Esophagus squamous epithelium (tissue), 4 donors: Measurements from ENCODE around the gene NDUFV1.

ENCODE experiments used
- POLR2A ChIP-seq, 4 donors: fragments of 450-650 bp; IDR thresholded peaks; one replicate each; pipeline ENCODE4 v1.6.1; 2017; ENCODE audit warnings: antibody characterized with exemption in 4 of 4, mild to moderate bottlenecking in 4 of 4, moderate library complexity in 3 of 4
- TF ChIP-seq, protein P1 (sequence below), 6 experiments: fragments of 450-650 bp in 4 of 6; fragments of 200-600 bp in 2 of 6; sonication (generic) in 2 of 6; IDR thresholded peaks; one replicate each; pipeline ENCODE4 v1.5.1; 2016 to 2019; ENCODE audit warnings: antibody characterized with exemption in 6 of 6, mild to moderate bottlenecking in 4 of 6, moderate library complexity in 4 of 6

DNA sequence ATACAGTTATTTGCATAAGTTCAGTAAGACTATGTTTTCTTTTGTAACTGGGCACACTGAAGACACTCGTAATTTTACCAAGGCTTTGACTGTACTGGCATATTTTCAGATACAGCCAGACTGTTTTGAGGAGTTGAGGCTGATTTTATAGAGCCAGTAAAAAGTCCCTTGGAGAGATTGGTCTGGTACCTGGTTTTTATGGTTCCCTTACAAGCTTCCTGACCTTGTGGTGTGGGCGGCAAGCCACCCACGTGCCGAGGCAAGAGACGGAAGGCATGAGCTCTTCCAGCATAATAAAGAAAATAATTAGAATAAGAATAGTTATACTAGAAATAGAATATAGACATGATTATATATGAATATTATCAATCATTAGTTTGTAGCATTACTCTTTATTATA lies 34.4 kb upstream of the NDUFV1 start:
- TF ChIP-seq, protein P1, sequence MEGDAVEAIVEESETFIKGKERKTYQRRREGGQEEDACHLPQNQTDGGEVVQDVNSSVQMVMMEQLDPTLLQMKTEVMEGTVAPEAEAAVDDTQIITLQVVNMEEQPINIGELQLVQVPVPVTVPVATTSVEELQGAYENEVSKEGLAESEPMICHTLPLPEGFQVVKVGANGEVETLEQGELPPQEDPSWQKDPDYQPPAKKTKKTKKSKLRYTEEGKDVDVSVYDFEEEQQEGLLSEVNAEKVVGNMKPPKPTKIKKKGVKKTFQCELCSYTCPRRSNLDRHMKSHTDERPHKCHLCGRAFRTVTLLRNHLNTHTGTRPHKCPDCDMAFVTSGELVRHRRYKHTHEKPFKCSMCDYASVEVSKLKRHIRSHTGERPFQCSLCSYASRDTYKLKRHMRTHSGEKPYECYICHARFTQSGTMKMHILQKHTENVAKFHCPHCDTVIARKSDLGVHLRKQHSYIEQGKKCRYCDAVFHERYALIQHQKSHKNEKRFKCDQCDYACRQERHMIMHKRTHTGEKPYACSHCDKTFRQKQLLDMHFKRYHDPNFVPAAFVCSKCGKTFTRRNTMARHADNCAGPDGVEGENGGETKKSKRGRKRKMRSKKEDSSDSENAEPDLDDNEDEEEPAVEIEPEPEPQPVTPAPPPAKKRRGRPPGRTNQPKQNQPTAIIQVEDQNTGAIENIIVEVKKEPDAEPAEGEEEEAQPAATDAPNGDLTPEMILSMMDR (IDR thresholded peaks at IDR 0.05): no peak
- no peak for TF ChIP-seq POLR2A (IDR thresholded peaks at IDR 0.05)
